HepG2 (cell line): ENCODE data around the gene LAMB2. TPM values are rescaled to one million over a fixed set of nuclear protein-coding genes. Genes with fewer than 3 reads are reported as not detected.

ENCODE experiments used
- AGO2 ChIP-seq: fragments of 200-400 bp; formaldehyde crosslinking; optimal IDR thresholded peaks from 2 replicates; pipeline ENCODE3; 2017; ENCODE audit warnings: mild to moderate bottlenecking, low read depth, low read length, moderate library complexity
- ETV5 ChIP-seq: IDR thresholded peaks from 2 replicates; pipeline ENCODE4 v1.6.1; 2018; ENCODE audit warnings: missing biosample characterization, missing genetic modification reagents, inconsistent platforms, borderline replicate concordance
- GATAD2A ChIP-seq: IDR thresholded peaks from 2 replicates; pipeline ENCODE4 v1.6.1; 2016
- HMGXB3 ChIP-seq: sonication (generic); formaldehyde crosslinking; IDR thresholded peaks from 2 replicates; pipeline ENCODE4 v1.4.0; 2020; ENCODE audit warnings: missing genetic modification reagents, borderline replicate concordance
- IRX3 ChIP-seq: sonication (generic); formaldehyde crosslinking; IDR thresholded peaks from 2 replicates; pipeline ENCODE4 v1.8.1; 2023; ENCODE audit warnings: mild to moderate bottlenecking, low read depth, missing genetic modification reagents, borderline replicate concordance
- LCORL ChIP-seq, 2 experiments: fragments of 450-650 bp in 1 of 2; sonication (generic) in 1 of 2; formaldehyde crosslinking in 1 of 2; IDR thresholded peaks; 2 replicates each; pipeline versions ENCODE4 v1.5.0 to v1.6.1; 2017 to 2020; ENCODE audit warnings: antibody characterized with exemption in 1 of 2, missing genetic modification reagents in 1 of 2
- MYNN ChIP-seq: sonication (generic); formaldehyde crosslinking; IDR thresholded peaks from 2 replicates; pipeline ENCODE4 v1.4.0; 2020; ENCODE audit warnings: mild to moderate bottlenecking, low read depth, missing genetic modification reagents
- PATZ1 ChIP-seq: sonication (generic); formaldehyde crosslinking; IDR thresholded peaks from 2 replicates; pipeline ENCODE4 v1.4.0; 2020; ENCODE audit warnings: missing genetic modification reagents
- REPIN1 ChIP-seq: sonication (generic); formaldehyde crosslinking; IDR thresholded peaks from 2 replicates; pipeline ENCODE4 v1.8.0; 2022; ENCODE audit warnings: missing genetic modification reagents, low read depth, mild to moderate bottlenecking, borderline replicate concordance
- SATB2 ChIP-seq: sonication (generic); formaldehyde crosslinking; IDR thresholded peaks from 2 replicates; pipeline ENCODE4 v1.5.0; 2020; ENCODE audit warnings: missing genetic modification reagents
- STAT6 ChIP-seq: sonication (generic); formaldehyde crosslinking; IDR thresholded peaks from 2 replicates; pipeline ENCODE4 v1.4.0; 2020; ENCODE audit warnings: missing genetic modification reagents, mild to moderate bottlenecking, borderline replicate concordance
- TFAP4 ChIP-seq: sonication (generic); IDR thresholded peaks from 2 replicates; pipeline ENCODE4 v1.6.1; 2016; ENCODE audit warnings: low read depth, borderline replicate concordance
- TP53 ChIP-seq: sonication (generic); formaldehyde crosslinking; conservative IDR thresholded peaks from 2 replicates; pipeline ENCODE4 v1.4.0; 2020; ENCODE audit warnings: missing genetic modification reagents
- YY1 ChIP-seq: IDR thresholded peaks from 2 replicates; pipeline ENCODE4 v1.6.1; 2011; ENCODE audit warnings: low read length, low read depth, moderate library complexity, mild to moderate bottlenecking; ENCODE audit not compliant: insufficient read depth, insufficient replicate concordance
- ZBTB38 ChIP-seq: sonication (generic); formaldehyde crosslinking; IDR thresholded peaks from 2 replicates; pipeline ENCODE4 v1.5.1; 2020; ENCODE audit warnings: mild to moderate bottlenecking, missing genetic modification reagents
- ZNF143 ChIP-seq: sonication (generic); formaldehyde crosslinking; IDR thresholded peaks from 2 replicates; pipeline ENCODE4 v1.4.0; 2020; ENCODE audit warnings: missing genetic modification reagents
- ZNF333 ChIP-seq: sonication (generic); formaldehyde crosslinking; IDR thresholded peaks from 2 replicates; pipeline ENCODE4 v1.4.0; 2020; ENCODE audit warnings: mild to moderate bottlenecking, missing genetic modification reagents, borderline replicate concordance
- ZNF446 ChIP-seq: sonication (generic); formaldehyde crosslinking; IDR thresholded peaks from 2 replicates; pipeline ENCODE4 v1.5.0; 2020; ENCODE audit warnings: mild to moderate bottlenecking, missing genetic modification reagents
- ZNF510 ChIP-seq: sonication (generic); formaldehyde crosslinking; IDR thresholded peaks from 2 replicates; pipeline ENCODE4 v1.4.0; 2020; ENCODE audit warnings: low read depth, mild to moderate bottlenecking, missing genetic modification reagents
- ZNF567 ChIP-seq: sonication (generic); formaldehyde crosslinking; IDR thresholded peaks from 2 replicates; pipeline ENCODE4 v1.8.1; 2023; ENCODE audit warnings: mild to moderate bottlenecking, missing genetic modification reagents, borderline replicate concordance
- polyA plus RNA-seq, 8 experiments: library from polyadenylated mRNA; depleted of rRNA in 3 of 8; stranded (reverse) in 7 of 8; unstranded in 1 of 8; fragments of >200 nt; fragmentation: Illumina TruSeq in 4 of 8; extraction: Trizol in 4 of 8; gene quantifications; 2 replicates each; pipeline versions ENCODE4 v1.2.1 to v1.2.3, GENCODE V29; 2011 to 2016; ENCODE audit warnings: low read depth in 4 of 8, missing spikeins in 1 of 8, mixed read lengths in 1 of 8; ENCODE audit not compliant: insufficient read depth in 1 of 8
- total RNA-seq, 5 experiments: library from RNA; depleted of rRNA; stranded (reverse); fragments of >200 nt; fragmentation: Illumina TruSeq; extraction: Trizol; gene quantifications; 2 replicates each; pipeline ENCODE4 v1.2.3, GENCODE V29; 2016; ENCODE audit warnings: low read depth in 1 of 5

The LAMB2 gene
- total and polyA plus RNA-seq, 2 of the 13 experiments (the other 11 are each of a cell fraction or from before 2014, with no cell fraction given): 208 to 443 TPM

- TF ChIP-seq ZNF510 (CRISPR knock-in tag): no peak
- no peak for TF ChIP-seq ZNF143
- peak; percentile 89 for TF ChIP-seq AGO2
- TF ChIP-seq REPIN1 (CRISPR knock-in tag): no peak
- no peak for TF ChIP-seq IRX3 (CRISPR knock-in tag)
- TF ChIP-seq ZNF446 (CRISPR knock-in tag): no peak
- TF ChIP-seq GATAD2A (CRISPR knock-in tag): no peak
- TF ChIP-seq YY1: peak; percentile 9
- TF ChIP-seq TP53: no peak
- TF ChIP-seq TFAP4: no peak
- no peak for TF ChIP-seq LCORL (IDR thresholded peaks at IDR 0.05)
- TF ChIP-seq LCORL (CRISPR knock-in tag; IDR thresholded peaks at IDR 0.05): no peak
- TF ChIP-seq ZNF567: no peak
- TF ChIP-seq HMGXB3: no peak
- TF ChIP-seq ZBTB38 (CRISPR knock-in tag): no peak
- TF ChIP-seq PATZ1: no peak
- no peak for TF ChIP-seq MYNN (CRISPR knock-in tag)
- no peak for TF ChIP-seq ZNF333 (CRISPR knock-in tag)
- no peak for TF ChIP-seq ETV5 (CRISPR knock-in tag)
- no peak for TF ChIP-seq STAT6
- TF ChIP-seq SATB2 (CRISPR knock-in tag): no peak
These were observed 30.0 kb upstream of the LAMB2 start (continued) for GRCh38 chr3:49162751-49163419.
